K562 treated with DMSO at 1 percent for 12 hours (cell line): ENCODE measurements around the gene NMRK1. TPM values are rescaled to one million over a fixed set of nuclear protein-coding genes. Genes with fewer than 3 reads are reported as not detected.

Experiments
- total RNA-seq: library from RNA; unstranded; fragments of 300-600 nt; gene quantifications from 2 replicates; pipeline ENCODE4 v1.2.3, GENCODE V29; 2022; ENCODE audit not compliant: insufficient read depth

Gene NMRK1
- total RNA-seq = 3.2 and 4.8 TPM in 2 replicates

GRCh38 chr9:75087824-75088645 lies at the start of gene NMRK1, which contains the start of gene OSTF1:
Gene NMRK1, minus strand, starts transcription at chr9:75088155. Its CDS starts 5,040 bp downstream, at chr9:75083115.
Gene OSTF1, plus strand, starts transcription at chr9:75088514. Its CDS starts 179 bp downstream, at chr9:75088693.

Other genes with a start within 250 kb of the NMRK1 start
- gene TRPM6, start 200.2 kb downstream of the NMRK1 start, total RNA-seq = 0.06 TPM in 1 of 2 replicates, not detected in the other
- gene C9orf40, start 135.2 kb downstream of the NMRK1 start, total RNA-seq = 31.3 and 35.2 TPM in 2 replicates
- 1.7 and 6.6 TPM in 2 replicates for gene CARNMT1, start 59.9 kb downstream of the NMRK1 start, total RNA-seq
- gene OSTF1, start 359 bp upstream of the NMRK1 start, total RNA-seq = 44.4 and 58.3 TPM in 2 replicates